ENCODE measurements around the gene ABTB1.

DNA sequence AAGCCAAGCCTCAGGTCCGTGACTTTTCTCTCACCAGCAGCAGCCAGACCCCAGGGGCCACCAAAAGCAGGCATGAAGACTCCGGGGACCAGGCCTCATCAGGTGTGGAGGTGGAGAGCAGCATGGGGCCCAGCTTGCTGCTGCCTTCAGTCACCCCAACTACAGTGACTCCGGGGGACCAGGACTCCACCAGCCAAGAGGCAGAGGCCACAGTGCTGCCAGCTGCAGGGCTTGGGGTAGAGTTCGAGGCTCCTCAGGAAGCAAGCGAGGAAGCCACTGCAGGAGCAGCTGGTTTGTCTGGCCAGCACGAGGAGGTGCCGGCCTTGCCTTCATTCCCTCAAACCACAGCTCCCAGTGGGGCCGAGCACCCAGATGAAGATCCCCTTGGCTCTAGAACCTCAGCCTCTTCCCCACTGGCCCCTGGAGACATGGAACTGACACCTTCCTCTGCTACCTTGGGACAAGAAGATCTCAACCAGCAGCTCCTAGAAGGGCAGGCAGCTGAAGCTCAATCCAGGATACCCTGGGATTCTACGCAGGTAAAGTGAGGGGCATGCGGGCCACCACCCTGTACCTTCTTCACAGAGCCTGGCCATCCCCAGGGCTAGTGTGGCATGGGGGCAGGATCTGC is 12.0 kb upstream of the ABTB1 start:
- TF ChIP-seq, protein P1, sequence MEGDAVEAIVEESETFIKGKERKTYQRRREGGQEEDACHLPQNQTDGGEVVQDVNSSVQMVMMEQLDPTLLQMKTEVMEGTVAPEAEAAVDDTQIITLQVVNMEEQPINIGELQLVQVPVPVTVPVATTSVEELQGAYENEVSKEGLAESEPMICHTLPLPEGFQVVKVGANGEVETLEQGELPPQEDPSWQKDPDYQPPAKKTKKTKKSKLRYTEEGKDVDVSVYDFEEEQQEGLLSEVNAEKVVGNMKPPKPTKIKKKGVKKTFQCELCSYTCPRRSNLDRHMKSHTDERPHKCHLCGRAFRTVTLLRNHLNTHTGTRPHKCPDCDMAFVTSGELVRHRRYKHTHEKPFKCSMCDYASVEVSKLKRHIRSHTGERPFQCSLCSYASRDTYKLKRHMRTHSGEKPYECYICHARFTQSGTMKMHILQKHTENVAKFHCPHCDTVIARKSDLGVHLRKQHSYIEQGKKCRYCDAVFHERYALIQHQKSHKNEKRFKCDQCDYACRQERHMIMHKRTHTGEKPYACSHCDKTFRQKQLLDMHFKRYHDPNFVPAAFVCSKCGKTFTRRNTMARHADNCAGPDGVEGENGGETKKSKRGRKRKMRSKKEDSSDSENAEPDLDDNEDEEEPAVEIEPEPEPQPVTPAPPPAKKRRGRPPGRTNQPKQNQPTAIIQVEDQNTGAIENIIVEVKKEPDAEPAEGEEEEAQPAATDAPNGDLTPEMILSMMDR (IDR thresholded peaks at IDR 0.05; ENCODE audit: low read depth, low read length), result no peak
- TF ChIP-seq EZH2phosphoT487 (IDR thresholded peaks at IDR 0.05; ENCODE audit: low read depth), result no peak

All from OCI-LY3 (cell line).